Activated CD8-positive, alpha-beta T cell treated with anti-CD3 and anti-CD28 coated beads for 36 hours (primary cell): ENCODE measurements around the gene NUFIP1. TPM values are rescaled to one million over a fixed set of nuclear protein-coding genes. Genes with fewer than 3 reads are reported as not detected.

Source experiments
- ATAC-seq: fragments of 200-7000 bp; cut with Tn5 transposase; one replicate; pipeline ENCODE4 v1.10.0; 2021; ENCODE audit warnings: mild to moderate bottlenecking, moderate library complexity
- CTCF ChIA-PET: fragments of 350-600 bp; sonication (Branson Sonifier 250); formaldehyde crosslinking; loops from one replicate; lab custom pipeline; 2021; ENCODE audit warnings: antibody characterized with exemption; lab: Charles Lee
- POLR2A ChIA-PET: fragments of 350-600 bp; sonication (Branson Sonifier 250); formaldehyde crosslinking; loops from one replicate; lab custom pipeline; 2021; ENCODE audit warnings: antibody characterized with exemption; lab: Charles Lee
- DNase-seq: peaks from one replicate; pipeline ENCODE4 v3.0.0-alpha.2; 2020
- H3K27ac Mint-ChIP-seq: one replicate; pipeline ENCODE4 v1.8.0; 2021; ENCODE audit warnings: mild to moderate bottlenecking, mixed read lengths
- H3K27me3 Mint-ChIP-seq: one replicate; pipeline ENCODE4 v1.8.0; 2021; ENCODE audit warnings: mixed read lengths
- H3K36me3 Mint-ChIP-seq: one replicate; pipeline ENCODE4 v1.8.0; 2021; ENCODE audit warnings: low read depth, mixed read lengths
- H3K4me1 Mint-ChIP-seq: one replicate; pipeline ENCODE4 v1.8.0; 2021; ENCODE audit warnings: low read depth, mixed read lengths
- H3K4me3 Mint-ChIP-seq: one replicate; pipeline ENCODE4 v1.8.0; 2021; ENCODE audit warnings: mild to moderate bottlenecking, moderate library complexity, mixed read lengths
- H3K9me3 Mint-ChIP-seq: one replicate; pipeline ENCODE4 v1.8.0; 2021; ENCODE audit warnings: mixed read lengths
- CTCF ChIP-seq: fragments of 200-600 bp; IDR thresholded peaks from one replicate; pipeline ENCODE4 v1.8.0; 2022; ENCODE audit warnings: antibody characterized with exemption, mild to moderate bottlenecking
- intact Hi-C: fragments of 100-400 bp; cut with micrococcal nuclease; formaldehyde crosslinking; loops from one replicate; pipeline ENCODE4 v1.10.0; 2022
- total RNA-seq, 2 experiments: library from RNA; stranded (reverse); gene quantifications; one replicate each; pipeline ENCODE4 v1.2.3, GENCODE V29; 2021

NUFIP1 gene
- total RNA-seq, 2 experiments from 2014 or later = 10.4 to 11.2 TPM

DNA sequence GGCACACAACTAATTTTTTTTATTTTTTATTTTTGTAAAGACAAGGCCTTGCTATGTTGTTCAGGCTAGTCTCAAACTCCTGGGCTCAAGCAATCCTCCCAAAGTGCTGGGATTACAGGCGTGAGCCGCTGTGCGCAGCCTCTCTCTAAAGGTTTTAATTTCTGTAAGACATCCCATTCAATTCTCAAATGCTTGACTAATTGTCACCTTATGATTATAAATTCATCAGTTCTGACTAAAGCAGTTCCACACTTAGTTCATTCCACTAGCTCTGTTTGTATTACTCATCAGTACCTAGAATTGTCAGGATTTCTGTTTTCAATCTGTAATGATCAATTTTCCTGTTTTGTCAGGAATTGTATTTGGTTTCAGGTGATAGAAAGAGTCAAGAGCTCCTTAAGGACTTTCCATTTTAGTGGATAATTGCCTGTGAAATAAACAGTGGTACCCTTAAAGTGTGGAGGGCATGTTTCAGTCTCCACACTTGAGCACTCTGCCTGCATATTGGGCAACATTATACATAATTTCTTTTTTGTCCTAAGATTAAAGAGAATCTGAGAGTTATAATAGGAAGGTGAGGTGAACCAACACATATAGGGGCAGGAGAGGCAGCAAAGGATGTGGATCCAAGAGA, 27.6 kb upstream of the NUFIP1 start:
- DNase-seq = no peak
- Mint-ChIP-seq H3K27ac (no peak overlapping the region), H3K36me3 (peaks cover 14% of the 10 kb centered on the region), H3K4me3 (no peak overlapping the region), H3K4me1 (no peaks in the 10 kb centered on the region), H3K27me3 (no peaks in the 10 kb centered on the region), H3K9me3 (no peaks in the 10 kb centered on the region)
- CTCF ChIA-PET = no interaction called here
- ATAC-seq = no peak
- no peak for TF ChIP-seq CTCF
- intact Hi-C loops = no loop called here
- POLR2A ChIA-PET = no interaction called here

GRCh38 chr13:45015300-45015699, 26.0 kb upstream of the NUFIP1 start:
- Mint-ChIP-seq H3K27ac (no peak overlapping the region), H3K9me3 (no peaks in the 10 kb centered on the region), H3K27me3 (no peaks in the 10 kb centered on the region), H3K36me3 (peaks cover 21% of the 10 kb centered on the region), H3K4me1 (no peaks in the 10 kb centered on the region), H3K4me3 (no peak overlapping the region)
- POLR2A ChIA-PET = interaction anchor here (0.5 kb wide), 1 partner anchor 26 kb away, joined by 3 read pairs; no protein-coding TSS in a partner anchor
- DNase-seq = no peak
- no peak for TF ChIP-seq CTCF
- intact Hi-C loops = no loop called here
- ATAC-seq = no peak
- CTCF ChIA-PET = interaction anchor here (0.9 to 1.5 kb wide), 2 partner anchors 11 to 294 kb away, joined by 3 read pairs; no protein-coding TSS in a partner anchor

GRCh38 chr13:45011198-45011597, 21.9 kb upstream of the NUFIP1 start:
- intact Hi-C loops = no loop called here
- Mint-ChIP-seq H3K9me3 (no peaks in the 10 kb centered on the region), H3K4me3 (no peak overlapping the region), H3K27me3 (no peaks in the 10 kb centered on the region), H3K4me1 (no peaks in the 10 kb centered on the region), H3K27ac (no peak overlapping the region), H3K36me3 (peaks cover 29% of the 10 kb centered on the region)
- DNase-seq (no peak), ATAC-seq (no peak)
- no peak for TF ChIP-seq CTCF
- POLR2A ChIA-PET = no interaction called here
- CTCF ChIA-PET = no interaction called here

GRCh38 chr13:45007823-45008222, 18.6 kb upstream of the NUFIP1 start:
- H3K4me3 Mint-ChIP-seq = no peak overlapping the region
- no peaks in the 10 kb centered on the region for H3K27me3 Mint-ChIP-seq
- CTCF ChIA-PET = interaction anchor here (1.1 kb wide), 1 partner anchor 39 kb away, joined by 4 read pairs; no protein-coding TSS in a partner anchor
- H3K9me3 Mint-ChIP-seq = no peaks in the 10 kb centered on the region
- no peak for DNase-seq
- no peak overlapping the region for H3K27ac Mint-ChIP-seq
- POLR2A ChIA-PET = no interaction called here
- no peak for ATAC-seq
- intact Hi-C loops = no loop called here
- TF ChIP-seq CTCF = no peak
- peaks cover 27% of the 10 kb centered on the region for H3K36me3 Mint-ChIP-seq
- no peaks in the 10 kb centered on the region for H3K4me1 Mint-ChIP-seq

GRCh38 chr13:45007225-45007624, 18.0 kb upstream of the NUFIP1 start:
- Mint-ChIP-seq H3K36me3 (peaks cover 28% of the 10 kb centered on the region), H3K27me3 (no peaks in the 10 kb centered on the region), H3K27ac (no peak overlapping the region), H3K9me3 (no peaks in the 10 kb centered on the region), H3K4me1 (no peaks in the 10 kb centered on the region), H3K4me3 (no peak overlapping the region)
- ChIA-PET CTCF (interaction anchor here (1.1 kb wide), 1 partner anchor 40 kb away, joined by 4 read pairs; no protein-coding TSS in a partner anchor), POLR2A (interaction anchor here (0.8 kb wide), 1 partner anchor 15 kb away, joined by 3 read pairs; no protein-coding TSS in a partner anchor)
- intact Hi-C loops = no loop called here
- ATAC-seq = no peak
- no peak for TF ChIP-seq CTCF
- DNase-seq = no peak
